GM19351 (cell line): ENCODE measurements around the gene TEX19.

Experiments
- ATAC-seq: cut with Tn5 transposase; IDR thresholded peaks from one replicate; pipeline ENCODE4 v1.9.1; 2021; ENCODE audit warnings: mild to moderate bottlenecking, moderate library complexity; ENCODE audit not compliant: unreplicated experiment

The TEX19 gene

DNA sequence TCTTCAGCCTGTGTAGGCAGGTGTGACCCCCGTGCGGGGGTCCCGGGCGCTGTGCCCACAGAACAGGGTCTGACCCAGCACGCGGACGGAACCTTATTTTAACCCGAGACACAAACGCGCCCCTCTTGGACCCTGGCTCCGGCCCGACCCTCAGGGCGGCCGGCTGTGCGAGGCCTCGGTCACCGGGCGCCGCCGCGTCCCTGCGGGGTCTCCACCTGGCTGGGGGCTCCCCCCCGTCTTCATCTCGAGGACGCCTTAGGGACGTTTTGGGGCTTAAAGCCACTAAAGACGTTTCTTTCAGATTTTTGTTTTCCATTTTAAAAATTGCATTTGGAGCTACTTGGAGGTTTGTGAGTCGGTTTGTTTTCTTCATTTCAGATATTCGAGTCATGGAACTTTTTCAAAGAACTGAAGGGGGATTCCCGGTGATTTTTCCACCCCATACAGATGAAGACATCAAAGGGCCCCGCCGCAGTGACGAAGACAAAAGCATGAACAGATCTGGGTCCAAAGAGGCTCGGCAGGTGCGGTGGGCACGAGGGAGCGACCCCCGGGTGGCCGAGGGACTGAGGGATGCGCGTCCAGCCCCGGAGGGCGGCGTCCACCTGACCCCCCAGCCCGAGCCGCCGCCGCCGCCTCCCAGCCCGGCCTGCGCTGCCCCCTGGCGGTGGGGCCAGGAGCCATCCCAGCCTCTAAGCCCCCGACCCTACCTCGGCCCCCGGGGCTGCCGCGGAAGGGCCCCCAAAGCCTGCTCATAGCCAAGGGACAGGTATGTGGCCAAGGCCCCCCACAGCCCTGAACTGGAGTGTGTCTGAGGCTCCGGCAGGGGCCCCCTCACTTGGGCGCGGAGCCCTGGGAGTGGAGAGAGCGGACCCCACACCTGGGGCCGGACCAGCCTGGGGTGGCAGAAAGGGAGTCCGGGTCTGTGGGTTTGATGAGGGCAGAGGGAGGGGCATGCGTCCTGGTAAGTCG is 37.8 kb upstream of the TEX19 start:
- ATAC-seq = no peak

DNA sequence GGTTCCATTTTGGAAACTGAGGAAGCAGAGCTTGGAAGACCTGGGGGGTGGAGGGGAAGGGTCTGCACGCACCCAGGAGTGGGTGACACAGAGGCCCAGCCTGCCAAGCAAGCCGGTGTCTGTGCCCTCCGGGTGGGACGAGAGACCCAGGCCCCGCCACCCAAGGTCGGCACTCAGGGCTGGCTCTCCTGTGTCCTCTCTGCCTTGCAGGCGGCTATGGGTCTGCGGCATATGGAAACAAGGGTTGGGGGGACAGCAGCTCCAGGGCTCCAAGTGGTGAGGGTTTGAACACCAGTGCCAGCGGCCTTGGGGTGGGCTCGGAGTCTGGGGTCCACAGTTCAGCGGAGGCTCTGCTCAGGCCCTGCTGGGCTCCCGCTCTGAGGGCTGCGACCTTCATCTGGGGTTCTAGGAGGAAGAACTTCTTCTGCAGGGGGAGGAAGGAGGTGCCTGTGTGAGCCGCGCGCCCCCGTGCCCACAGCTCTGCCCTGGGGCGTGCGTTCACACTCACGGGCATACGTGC is 37.0 kb upstream of the TEX19 start:
- no peak for ATAC-seq

GRCh38 chr17:82322526-82323453 is 36.3 kb upstream of the TEX19 start:
- no peak for ATAC-seq

DNA sequence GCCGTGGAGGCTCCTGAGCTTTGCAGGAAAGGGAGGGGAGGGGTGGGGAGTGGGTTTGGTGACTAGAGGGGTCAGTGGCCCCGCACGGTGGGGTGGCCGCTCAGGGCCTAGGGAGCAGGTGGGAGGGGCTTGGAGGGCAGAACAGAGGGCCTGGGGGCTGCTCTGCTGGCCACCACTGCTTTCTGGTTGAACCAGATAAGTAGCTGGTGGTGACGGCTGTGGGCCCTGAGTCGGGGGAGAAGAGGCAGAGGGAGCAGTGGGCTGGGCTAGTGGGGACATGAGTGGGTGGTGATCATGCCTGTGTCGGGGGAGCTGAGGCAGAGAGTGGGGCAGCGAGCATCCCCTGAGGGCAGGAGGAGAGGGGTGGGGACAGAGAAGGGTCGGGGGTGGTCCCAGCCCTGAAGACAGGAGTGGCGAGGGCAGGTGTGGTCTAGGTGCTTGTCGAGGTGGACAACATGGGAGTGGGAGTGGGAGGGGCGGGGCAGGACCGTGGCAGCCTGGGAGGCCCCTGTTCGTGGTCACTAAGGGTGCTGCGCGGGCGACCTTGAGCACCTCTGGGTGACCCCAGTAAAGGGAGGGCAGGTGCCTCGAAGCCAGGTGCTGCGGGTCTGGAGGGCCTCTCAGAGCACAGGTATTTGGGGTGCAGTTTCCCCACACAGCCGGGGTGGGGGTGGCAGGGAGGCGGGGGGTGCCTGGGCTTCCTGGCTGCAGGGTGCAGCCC is 35.4 kb upstream of the TEX19 start:
- ATAC-seq = no peak

DNA sequence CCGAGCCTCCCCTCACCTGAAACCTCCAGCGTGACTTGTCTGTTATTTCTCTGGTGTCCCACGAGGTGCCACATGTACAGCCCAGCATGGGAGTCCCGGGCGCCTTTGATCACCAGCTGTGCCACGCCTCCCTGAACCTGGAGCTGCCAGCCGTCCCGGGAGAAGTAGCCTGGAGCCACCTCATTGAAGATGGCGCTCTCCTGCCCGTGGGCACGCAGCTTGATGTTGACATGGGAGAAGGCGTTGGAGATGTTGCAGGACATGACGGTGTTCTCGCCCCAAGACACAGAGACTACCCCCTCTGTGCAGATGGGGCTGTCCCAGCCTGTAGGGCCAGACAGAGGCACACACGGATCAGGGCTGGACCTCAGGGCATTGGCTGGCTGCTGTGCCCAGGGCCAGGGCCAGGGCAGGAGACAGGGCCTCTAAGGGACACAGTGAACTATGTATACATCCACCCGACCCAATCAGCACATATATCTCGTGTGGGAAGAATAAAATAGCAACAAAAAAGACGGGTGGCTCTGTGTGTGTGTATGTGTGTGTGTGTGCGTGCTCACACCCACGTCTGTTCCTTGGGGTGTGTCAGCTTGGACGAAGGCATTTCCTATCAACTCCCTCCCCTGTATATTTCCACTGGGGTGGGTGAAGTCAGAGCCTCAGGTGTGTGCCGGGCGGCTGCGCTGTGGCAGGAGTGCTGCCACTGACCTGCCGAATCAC is 34.3 kb upstream of the TEX19 start:
- ATAC-seq = no peak

DNA sequence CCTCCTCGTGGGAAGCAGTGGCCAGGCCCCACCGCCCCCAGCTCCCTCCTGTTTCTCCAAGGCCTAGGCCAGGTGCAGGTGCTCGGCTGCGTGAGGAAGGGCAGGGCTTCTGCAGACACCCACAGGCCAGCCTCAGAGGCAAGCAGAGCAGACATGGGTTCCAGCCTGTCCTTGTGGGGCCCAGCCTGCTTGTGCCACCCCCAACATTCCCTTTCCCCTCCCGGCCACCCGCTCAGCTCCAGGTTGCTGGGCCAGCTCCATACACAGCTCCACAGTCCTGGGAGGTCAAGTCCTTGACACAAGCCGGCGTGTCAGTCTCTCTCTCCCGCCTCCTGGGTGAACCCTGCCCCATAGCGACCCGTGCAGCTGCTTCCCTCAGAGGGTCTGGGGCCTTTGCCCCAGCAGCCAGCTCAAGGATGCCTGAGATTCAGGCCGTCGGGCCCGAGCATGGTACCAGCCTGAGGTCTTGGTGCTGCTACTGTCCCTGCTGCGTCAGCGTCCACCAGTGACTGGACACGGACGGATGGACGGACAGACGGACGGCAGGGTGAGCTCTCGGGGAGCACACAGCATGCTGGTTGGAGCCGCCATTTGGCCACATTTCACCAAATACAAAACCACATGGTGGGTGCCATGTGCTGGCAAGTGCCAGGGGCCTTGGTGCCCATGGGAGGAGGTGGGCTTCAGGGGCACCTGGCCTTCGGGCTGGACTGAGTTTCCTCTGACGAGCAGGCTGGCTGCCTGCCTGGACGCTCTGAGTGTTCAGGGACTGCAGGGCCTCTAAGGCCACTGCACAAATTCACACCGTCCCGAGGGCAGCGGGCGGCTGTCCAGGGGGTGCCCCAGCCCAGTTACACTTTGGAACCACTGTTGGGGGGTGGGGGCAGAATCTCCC is 33.5 kb upstream of the TEX19 start:
- ATAC-seq = no peak

DNA sequence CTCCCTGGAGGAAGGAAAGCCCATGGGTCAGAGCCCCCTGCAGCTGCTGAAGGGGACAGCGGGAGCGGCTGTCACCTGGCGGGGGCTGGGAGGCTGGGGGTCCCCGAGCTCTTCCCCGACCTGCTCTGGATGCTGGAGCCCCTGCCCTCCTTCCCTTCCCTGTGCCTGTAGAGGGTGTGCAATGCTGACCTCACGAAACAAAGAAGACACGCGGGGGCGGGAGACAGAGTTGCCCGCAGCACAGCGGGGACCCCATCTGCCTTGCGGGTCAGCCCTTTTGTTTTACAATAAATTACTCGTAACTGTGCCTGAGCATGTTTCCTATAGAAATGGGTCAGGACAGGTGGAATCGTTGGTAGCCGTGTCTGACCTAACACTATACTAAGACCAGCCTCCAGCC is 31.8 kb upstream of the TEX19 start:
- ATAC-seq = no peak

GRCh38 chr17:82327757-82328140 is 31.3 kb upstream of the TEX19 start:
- no peak for ATAC-seq

GRCh38 chr17:82328141-82328993 is 30.7 kb upstream of the TEX19 start:
- no peak for ATAC-seq

GRCh38 chr17:82328994-82329507 is 30.0 kb upstream of the TEX19 start:
- ATAC-seq = no peak

DNA sequence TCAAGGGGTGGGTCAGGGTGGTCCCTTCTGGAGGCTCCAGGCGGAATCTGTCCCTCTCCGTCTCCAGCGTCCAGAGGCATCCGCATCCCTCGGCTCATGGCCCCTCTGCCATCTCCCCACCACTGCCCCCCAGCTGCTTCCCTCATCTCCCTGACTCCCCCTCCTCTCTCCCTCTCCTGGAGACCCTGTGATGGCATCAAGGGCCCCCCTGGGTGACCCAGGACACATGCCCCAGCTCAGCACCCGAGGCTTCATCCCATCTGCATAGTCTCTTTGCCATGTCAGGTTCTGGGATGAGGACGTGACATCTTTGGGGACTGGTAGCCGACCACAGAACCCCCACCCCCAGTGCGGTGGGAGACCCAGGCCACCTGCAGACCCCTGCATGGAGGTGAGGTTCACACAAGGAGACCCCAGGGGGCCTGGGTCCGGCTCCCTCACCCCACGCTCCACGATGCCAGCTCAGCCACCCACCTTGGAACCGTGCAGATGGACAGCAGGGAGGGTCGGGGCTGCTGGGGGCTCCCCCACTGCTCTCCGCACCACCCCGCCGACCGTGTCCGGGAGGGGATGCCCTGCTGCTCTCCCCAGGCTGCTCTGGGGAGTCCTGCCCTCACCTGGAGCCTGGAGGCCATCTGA is 29.2 kb upstream of the TEX19 start:
- ATAC-seq = no peak

DNA sequence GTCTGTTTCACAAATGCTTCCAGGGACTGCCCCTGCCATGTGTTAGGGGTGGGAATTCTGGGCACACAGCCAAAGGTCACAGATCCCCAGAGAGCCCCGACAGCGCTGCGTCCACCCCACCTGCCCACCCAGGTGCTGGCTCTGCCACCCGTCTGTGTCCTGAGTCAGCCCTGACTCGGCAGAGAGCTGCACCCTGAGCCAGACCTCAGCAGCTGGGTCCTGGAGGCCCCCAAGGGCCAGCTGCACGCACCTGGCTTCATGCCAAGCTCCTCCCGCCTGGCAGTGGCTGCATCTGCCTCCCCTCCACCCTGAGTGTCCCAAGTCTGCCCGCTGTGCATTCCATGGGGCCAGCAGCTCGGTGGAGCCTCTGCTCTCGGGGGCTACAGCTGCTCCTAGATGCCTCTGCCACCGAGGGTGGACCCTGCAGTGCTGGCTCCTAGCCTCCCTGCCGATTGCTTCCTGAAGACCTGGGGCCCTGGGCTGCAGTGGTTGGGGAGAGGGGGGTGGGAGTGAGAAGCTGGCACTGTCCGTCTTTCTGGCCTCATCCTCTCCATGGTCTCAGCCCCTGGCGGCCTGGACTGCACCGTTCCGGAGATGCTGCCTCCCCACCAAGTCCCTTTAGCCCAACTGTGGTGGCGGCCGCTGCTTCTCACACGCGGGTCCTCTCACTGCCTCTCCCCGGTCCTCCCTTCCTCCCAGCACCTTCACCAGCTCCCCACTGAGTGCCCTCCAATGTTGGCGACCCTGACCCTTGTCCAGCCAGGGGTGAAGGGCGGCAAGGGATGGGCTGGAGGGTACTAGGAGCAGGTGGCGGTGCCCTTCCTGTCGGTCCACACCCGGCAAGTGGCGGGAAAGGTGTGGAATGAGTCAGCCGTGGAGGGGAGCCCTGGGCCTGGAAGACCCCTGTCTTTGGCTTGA is 28.5 kb upstream of the TEX19 start:
- no peak for ATAC-seq

DNA sequence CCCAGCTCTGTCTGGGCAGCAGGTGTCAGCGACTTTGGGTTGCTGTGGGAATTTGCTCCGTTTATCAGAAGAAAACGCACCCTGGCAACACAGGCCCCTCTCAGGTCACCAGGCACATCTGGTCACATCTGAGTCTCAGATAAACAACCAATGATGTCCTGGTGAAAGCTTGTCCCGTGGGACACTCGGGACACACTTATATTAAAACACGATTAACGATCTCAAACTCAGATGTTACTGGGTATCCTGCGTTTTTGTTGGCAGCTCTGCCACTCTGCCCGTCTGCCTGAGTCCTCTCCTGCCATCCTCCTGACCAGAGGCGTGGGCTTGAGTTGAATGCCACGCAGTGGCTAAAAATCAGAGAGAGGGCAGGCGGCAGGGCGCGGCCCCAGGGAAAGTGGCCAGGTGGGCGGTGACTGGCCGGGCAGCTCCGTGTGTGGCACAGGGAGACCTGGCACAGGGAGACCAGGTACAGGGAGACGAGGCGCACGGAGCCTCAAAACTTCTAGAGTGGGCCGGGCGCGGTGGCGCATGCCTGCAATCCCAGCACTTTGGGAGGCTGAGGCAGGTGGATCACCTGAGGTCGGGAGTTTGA is 27.6 kb upstream of the TEX19 start:
- ATAC-seq = no peak

DNA sequence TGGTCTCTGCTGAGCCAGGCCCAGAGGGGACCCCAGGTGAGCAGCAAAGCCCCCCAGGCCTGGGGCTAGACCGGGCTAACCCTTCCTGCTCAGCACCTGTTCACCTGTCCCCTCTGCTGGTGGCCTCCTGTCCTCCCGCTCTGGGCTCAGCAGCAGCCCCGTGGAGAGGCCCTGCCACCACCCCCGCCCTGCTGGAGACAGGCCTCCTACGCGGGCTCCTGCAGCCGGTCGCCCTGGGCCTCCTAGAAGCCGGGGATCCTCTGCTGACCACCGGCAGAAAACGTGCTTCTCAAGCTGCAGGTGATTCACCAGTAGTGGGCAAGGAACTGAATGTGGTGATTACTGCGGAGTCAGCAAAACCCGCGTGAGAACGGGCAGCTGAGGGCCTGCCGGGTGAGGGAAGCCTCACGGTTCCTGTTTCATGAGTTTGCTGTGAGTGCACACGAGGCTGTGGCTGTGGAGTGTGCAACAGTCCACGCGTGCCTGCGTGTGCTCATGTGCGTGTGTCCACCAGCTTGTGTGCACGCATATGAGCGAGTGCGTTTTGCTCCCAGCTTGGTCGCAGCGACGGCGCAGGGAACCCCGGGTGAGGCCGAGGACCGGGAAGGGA is 26.3 kb upstream of the TEX19 start:
- ATAC-seq = no peak

DNA sequence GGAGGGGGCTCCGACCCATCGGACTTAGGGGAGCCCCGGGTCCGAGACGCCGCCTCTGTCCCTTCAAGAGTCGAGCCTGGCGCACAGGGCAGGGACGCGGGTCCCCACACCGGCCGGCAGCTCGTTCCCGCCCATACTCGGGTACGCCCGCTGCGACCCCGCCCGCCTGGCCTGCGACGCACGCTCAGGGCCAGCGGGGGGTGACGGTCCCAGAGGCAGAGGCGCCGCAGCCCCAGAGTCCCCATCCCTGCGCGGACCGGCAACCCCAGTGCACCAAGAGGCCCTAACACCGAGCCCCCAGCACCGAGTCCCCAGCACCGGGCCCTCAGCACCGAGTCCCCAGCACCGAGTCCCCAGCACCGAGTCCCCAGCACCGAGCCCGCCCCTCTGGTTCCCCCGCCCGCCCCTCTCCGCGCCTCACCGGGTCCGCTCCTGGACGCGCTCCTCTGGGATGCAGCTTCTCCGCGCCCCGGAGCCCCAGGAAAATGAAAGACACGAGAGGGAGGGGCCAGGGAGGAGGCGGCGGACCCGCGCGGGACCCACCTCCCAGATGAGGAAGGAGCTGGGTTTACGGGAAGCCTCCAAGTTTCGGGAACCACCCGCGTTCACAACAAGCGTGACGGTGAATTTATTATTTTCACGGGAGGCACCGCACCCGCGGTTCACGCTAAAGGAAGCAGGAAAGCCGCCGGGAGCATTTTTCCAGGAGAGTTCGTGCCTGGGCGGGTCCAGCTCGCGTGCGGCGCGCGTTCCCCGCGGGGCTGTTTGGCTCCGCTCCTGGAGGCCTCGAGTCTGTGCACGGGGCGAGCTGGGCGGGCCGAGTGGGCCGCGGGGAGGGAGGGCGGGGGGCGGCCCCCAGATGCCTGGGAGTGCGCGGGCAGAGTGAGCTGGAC is 25.5 kb upstream of the TEX19 start, which contains the start of gene SECTM1:
Gene SECTM1, minus strand, starts transcription at position 488 of the 893 bp plus-strand sequence. CDS start 6,526 bp downstream, outside the sequence.
- ATAC-seq = no peak
